C4-2B (cell line): ENCODE results near the gene NT5C3A.
"Not testable (repeated sequence)": the region's sequence is repeated elsewhere in the genome, so short reads cannot be mapped to it uniquely, and the experiment has no call there.

Experiments
- H3K27ac ChIP-seq: fragments of 450-650 bp; 2 replicates; pipeline ENCODE4 v1.5.1; 2017
- CTCF ChIP-seq: fragments of 450-650 bp; conservative IDR thresholded peaks from 2 replicates; pipeline ENCODE4 v1.5.1; 2017; ENCODE audit warnings: mild to moderate bottlenecking

The NT5C3A gene

GRCh38 chr7:32998361-32999171 is 64.0 kb downstream of the NT5C3A start:
- H3K27ac ChIP-seq = peak overlapping the region; percentile 56

- H3K27ac ChIP-seq = not testable (repeated sequence)
Measured at GRCh38 chr7:32997956-32998355, 64.6 kb downstream of the NT5C3A start.

GRCh38 chr7:32992750-32993149 is 69.8 kb downstream of the NT5C3A start:
- H3K27ac ChIP-seq = not testable (repeated sequence)

- H3K27ac ChIP-seq = not testable (repeated sequence)
Measured at GRCh38 chr7:32991975-32992700, 70.4 kb downstream of the NT5C3A start.

- H3K27ac ChIP-seq = not testable (repeated sequence)
Measured at GRCh38 chr7:32991068-32991585, 71.4 kb downstream of the NT5C3A start.

GRCh38 chr7:32988148-32988547 is 74.4 kb downstream of the NT5C3A start:
- H3K27ac ChIP-seq = not testable (repeated sequence)

GRCh38 chr7:32979902-32980301 is 82.7 kb downstream of the NT5C3A start:
- H3K27ac ChIP-seq = not testable (repeated sequence)

GRCh38 chr7:32979246-32979645 is 83.3 kb downstream of the NT5C3A start:
- H3K27ac ChIP-seq = not testable (repeated sequence)

- H3K27ac ChIP-seq = not testable (repeated sequence)
Measured at GRCh38 chr7:32977159-32977558, 85.4 kb downstream of the NT5C3A start.

- not testable (repeated sequence) for H3K27ac ChIP-seq
Measured at GRCh38 chr7:32971967-32972366, 90.6 kb downstream of the NT5C3A start.

GRCh38 chr7:32967268-32967582 is 95.4 kb downstream of the NT5C3A start:
- H3K27ac ChIP-seq = not testable (repeated sequence)

GRCh38 chr7:32966489-32967267 is 95.9 kb downstream of the NT5C3A start:
- H3K27ac ChIP-seq = not testable (repeated sequence)

GRCh38 chr7:32964461-32965159 is 98.0 kb downstream of the NT5C3A start:
- peak; percentile 45 for TF ChIP-seq CTCF
- not testable (repeated sequence) for H3K27ac ChIP-seq
